Activated CD8-positive, alpha-beta memory T cell treated with anti-CD3 and anti-CD28 coated beads for 48 hours (primary cell): Measurements from ENCODE around the gene NBDY.
A peak's percentile ranks its signal among the peaks of the same experiment; 100 is the strongest.
"Not testable (repeated sequence)": the region's sequence is repeated elsewhere in the genome, so short reads cannot be mapped to it uniquely, and the experiment has no call there.

Source experiments
- DNase-seq, 3 experiments: peaks; one replicate each; pipeline ENCODE4 v3.0.0-alpha.2; 2020; ENCODE audit warnings: low read depth in 2 of 3, low spot score in 2 of 3

Gene NBDY

DNA sequence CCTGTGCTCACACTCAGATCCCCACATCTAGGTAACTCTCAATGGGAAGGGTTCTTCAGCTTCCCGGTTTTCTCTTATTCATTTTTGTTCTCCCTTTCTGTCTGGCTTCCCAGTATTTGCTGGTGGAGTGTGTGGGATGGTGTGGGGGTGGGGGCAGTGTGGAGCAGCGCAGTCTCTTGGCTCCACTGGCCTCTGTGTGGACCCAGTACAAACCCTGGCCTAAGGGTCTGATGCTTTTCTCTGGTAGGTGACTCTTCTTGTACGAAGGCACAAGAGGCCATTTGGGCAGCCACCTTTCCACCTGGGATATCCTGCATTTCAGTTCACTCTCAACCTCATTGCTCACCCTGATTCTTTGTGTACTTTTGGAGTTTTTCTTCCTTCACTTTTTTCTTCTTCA is 71.3 kb downstream of the NBDY start:
- no peak for DNase-seq

DNA sequence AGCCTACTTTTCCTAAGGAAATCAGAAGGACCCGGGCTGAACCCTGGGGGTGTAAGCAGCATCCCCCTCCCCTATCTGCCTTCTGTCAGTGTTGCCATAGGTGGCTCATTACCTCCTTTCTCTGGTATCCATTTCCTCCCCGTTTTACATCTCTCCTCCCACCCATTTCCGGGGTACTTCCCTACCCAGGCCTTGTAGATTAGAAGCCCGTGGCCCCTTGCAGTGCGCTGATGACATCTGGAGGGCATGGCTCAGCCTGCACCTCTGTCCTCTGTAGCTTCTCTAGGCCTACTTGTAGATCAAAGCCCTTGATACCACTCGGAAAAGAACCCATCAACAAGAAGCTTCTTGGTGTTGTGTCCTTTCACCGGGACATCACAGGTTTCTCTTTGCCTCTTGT is 71.8 kb downstream of the NBDY start:
- DNase-seq: no peak

DNA sequence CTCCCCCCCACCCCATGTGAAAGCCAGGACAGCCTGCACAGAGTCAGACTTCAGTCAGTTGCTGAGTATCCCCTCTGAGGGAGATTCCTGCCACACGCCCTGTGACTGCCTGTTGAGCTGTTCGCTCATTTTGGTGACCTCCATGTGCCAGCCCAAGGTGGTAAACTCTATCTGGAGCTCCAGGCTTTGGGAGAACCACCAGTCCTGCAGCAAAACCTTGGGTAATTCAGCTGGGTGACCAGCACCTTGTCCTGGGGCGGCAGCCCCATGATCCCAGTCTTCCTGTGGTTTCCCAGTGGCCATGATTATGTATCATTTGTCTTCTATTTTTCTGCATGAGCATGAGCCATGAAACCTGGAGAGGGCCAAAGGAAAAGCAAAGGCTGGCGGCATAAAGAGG is 73.4 kb downstream of the NBDY start:
- DNase-seq: no peak

DNA sequence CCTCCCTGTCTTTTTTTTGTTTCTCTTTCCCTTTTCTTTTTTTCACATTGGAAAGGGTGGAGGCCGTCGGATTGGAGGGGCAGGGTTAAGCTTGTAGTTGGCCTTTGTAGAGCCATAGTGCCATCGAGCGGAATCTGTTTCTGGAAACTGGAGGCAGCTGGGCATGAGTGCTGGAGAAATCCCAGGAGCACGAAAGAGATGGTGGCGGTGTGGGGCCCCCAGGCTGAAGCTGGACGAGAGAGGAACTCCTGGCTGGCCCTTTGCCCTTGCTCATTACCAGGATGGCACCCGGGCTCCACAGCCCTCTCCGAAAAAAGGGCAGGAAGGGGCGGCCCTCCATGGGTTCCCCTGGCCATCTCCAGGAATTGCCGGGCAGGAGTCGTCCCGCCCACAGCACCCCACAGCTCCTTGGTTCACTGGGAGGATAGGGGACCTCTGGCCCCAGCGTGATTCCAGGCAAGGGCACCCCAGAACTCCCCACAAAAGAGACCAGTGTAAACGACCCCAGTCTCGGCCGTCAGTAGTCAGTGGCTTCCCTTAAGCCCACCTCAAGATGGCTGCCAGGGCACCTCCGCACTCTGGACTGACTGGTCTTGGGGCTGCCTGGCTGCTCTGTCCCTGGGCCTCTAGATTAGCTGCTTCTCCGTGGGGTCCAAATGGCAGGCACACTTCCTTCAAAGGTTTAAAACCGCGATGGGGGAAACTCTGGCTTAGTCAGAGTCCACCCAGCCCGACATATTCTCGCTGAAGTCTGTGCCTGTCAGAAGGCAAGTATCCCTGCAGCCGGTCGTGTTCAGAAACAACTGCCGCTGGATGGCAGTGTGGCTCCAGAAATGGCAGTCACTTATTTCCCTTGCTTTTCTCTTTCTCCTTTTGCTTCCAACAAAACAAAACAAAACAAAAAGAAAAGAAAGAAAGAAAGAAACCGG is 74.1 kb downstream of the NBDY start:
- DNase-seq: peak in 1 of 3 experiments; percentile 58

DNA sequence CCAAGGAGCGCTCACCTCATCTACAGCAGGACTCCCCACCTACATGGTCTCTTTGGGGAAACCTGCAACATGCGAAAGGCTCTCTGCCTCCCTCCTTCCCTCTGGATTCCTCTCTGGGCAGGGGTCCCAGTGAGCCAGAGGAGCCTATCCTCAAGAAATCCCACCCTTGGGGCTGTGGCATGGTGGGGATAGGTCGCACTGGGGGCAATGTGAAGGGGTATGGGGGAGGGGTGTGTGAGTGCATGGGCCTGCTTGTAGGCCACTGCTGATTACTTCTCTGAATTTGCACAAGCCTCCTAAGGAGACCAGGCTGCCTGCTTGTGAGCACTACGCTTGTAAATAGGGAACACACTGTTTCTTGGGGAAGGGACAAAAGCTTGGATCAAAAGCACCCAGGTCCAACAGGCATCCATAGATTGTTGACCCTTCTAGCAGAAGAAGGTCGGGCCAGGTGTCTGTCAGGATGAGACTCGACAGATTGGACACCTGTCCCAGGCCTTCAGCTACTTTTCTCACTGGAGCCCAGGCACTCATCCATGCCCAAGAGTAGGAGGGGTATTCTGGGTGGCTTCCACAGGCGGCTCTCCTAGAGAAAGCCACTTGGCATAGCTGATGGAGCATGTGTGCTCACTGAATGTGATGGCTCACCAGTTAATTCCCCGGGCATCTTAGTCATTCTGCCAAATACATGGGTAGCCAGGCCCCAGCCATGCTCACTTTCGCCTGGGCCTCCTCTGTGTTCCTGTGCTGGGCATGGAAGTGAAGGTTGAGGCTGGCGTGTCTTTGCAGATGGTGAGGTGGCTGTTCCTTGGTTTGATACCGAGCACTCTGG is 75.0 kb downstream of the NBDY start:
- no peak for DNase-seq

DNA sequence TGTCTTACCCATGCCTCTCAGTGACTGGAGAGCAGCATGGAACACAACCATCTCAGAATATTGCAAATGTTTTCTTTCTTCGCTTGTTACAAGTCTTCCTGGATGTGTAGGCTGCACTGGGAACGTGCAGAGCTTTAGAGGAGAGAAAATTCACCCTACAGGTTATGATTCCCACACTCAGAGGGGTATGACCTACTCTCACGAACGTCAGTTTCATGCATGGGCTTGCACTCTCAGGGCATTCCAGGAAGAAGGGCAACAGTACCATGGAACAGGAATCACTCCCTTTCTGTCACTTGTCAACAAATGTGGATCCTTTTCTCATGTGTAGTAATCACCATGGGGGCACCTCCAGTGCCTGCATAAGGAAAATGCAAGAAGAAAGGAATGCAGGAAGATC is 75.8 kb downstream of the NBDY start:
- DNase-seq: no peak

DNA sequence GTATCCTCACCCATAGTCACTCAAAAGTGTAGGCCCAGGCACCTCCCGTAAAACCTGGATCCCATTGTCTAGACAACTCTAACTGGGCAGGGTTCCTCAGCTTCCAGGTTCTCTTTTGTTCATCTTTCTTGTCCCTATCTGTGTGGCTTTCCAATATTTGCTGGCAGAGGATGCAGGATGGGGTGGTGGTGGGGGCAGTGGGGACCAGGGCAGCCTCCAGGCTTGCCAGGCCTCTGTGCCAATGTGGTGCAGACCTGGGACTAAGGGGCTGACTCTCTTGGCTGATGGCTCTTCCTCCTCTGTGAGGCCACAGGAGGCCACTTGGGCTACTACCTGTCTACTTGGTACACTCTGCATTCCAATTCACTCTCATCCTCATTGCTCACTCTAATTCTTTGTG is 76.4 kb downstream of the NBDY start:
- DNase-seq: no peak

DNA sequence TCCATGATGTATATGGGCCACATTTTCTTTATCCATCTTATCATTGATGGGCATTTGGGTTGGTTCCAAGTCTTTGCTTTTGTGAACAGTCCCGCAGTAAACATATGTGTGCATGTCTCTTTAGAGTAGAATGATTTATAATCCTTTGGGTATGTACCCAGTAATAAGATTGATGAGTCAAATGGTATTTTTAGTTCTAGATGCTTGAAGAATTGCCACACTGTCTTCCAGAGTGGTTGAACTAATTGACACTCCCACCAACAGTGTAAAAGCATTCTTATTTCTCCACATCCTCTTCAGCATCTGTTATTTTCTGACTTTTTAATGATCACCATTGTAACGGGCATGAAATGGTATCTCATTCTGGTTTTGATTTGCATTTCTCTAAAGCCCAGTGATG is 77.1 kb downstream of the NBDY start:
- DNase-seq: not testable (repeated sequence)

DNA sequence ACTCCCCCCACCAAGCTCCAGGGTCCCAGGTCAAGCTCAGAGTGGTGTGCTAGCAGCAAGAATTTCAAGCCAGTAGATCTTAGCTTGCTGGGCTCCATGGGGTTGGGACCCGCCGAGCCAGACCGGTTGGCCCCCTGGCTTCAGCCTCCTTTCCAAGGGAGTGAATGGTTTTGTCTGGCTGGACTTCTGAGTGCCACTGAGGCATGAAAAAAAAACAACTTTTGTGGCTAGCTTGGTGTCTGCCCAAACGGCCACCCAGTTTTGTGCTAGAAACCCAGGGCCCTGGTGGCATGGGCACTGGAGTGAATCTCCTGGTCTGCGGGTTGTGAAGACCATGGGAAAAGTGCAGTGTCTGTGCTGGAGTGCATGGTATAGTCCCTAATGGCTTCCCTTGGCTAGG is 82.6 kb downstream of the NBDY start:
- no peak for DNase-seq

DNA sequence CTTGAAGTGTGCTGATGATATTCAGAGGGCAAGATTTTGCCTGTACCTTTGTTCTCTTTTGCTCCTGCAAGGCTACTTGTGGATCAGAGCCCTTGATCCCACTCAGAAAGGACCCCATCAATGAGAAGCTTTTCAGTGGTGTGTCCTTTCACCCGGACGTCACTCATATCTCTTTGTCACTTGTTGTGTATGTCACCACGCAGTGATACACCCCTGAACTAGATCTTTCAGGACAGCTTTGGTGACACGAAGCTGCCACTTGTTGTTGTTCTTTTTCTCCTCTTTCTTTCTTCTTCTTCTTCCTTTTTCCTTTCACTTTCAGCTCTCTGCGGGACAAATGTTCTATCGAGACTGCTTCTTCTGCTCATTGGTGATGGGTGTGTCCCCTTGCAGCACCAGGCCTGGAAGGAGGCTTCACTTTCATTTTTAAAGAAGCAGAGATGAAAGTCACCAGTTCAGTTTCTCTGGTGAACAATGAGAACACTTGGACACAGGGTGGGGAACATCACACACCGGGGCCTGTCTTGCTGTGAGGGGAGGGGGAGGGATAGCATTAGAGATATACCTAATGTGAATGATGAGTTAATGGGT is 83.6 kb downstream of the NBDY start:
- no peak for DNase-seq

DNA sequence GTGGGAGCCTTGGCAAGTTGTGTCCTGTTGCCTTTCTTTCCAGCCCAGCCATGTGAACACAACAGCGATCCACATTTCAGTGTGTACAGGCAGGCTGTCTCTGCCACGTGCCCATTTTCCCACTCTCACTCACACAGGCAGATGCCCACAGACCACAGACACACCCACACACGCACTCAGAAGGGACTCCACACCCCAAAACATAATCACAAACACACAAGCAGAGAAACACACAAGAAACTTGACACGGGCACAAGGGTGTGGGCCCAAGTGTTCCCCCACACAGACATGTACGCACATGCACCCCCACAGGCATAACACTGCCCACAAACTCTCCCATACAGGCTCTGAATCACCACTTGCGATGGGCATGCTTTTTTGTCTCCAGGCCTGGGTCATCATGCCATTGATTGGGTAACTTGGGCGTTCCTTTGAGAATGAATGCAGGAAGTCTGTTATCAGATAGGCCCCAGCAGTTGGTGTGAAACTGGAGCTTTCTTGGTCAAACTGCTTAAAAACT is 84.3 kb downstream of the NBDY start:
- no peak for DNase-seq

DNA sequence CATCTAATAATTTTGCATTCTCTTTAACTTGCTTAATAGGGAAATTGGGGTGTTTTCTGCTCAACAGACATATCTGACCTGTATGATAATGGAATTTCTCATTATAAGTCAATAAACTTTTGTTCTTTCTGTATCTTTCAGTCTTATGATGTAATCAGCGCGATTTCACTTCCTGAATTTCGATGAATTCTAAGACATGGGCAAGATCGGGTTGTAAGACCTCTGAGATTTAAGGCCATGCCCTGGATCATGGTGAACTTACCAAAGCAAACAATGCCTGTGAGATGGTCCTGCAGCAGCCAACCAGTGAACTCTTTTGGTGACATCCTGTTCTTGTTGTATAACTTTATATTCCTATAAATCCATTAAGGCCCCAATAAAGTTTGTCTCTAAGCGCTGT is 88.1 kb downstream of the NBDY start:
- DNase-seq: no peak

DNA sequence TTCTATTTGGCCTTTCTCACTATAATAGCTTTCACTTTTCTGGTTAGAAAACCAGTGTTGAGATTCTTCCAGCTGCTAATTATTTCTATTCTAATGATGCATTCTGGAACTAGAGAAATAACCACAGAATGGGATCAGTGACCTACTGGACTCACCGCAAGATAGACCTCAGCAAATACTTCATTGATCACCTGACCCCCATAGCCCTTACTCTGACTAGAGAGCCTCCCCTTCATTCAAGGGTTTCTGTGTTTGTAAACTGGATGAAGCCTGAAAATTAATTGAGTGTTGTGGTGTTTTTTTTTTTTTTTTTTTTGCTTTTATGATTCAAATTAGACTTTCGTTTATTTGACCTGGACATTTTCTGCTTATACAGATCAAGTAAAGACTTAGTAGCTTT is 97.0 kb downstream of the NBDY start:
- DNase-seq: no peak

DNA sequence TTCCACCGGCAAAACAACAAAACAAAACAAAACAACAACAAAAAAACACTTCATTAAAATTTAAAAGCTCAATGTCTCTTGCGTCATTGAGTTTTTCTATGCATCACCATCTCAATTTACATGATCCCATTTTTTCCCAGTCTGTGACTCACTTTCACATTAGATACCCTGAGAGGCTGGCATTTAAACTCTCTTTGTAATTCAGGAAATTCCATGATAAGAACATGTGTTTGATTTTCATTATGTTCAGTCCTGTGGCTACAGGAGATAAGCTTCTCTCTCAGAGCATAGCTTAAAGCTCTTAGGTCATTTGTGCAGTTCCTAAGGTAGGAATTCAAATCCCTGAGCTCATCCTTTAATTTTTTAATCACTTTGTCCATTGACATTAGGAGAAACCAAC is 104.6 kb downstream of the NBDY start:
- DNase-seq: no peak

DNA sequence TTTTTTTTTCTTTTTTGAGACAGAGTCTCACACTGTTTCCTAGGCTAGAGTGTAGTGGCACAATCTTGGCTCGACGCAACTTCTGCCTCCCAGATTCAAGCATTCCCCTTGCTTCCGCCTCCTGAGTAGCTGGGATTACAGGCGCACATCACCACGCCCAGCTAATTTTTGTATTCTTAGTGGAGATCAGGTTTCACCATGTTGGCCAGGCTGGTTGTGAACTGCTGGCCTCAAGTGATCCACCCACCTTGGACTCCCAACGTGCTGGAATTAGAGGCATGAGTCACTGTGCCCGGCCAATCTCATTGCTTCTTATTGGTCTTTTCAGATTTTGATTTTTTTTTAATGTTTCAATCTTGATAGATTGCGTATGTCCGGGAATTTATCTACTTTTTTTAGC is 124.4 kb downstream of the NBDY start:
- DNase-seq: no peak

DNA sequence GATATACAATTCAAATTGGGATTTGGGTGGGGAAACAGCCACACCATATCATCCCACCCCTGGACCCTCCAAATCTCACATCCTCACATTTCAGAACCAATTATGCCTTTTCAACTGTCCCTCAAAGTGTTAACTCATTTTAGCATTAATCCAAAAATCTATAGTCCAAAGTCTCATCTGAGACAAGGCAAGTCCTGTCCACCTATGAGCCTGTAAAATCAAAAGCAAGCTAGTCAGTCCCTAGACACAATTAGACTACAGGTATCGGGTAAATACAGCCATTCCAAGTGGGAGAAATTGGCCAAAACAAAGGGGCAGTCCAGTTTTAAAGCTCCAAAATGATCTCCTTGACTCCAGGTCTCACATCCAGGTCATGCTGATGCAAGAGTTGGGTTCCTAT is 128.0 kb downstream of the NBDY start:
- no peak for DNase-seq

DNA sequence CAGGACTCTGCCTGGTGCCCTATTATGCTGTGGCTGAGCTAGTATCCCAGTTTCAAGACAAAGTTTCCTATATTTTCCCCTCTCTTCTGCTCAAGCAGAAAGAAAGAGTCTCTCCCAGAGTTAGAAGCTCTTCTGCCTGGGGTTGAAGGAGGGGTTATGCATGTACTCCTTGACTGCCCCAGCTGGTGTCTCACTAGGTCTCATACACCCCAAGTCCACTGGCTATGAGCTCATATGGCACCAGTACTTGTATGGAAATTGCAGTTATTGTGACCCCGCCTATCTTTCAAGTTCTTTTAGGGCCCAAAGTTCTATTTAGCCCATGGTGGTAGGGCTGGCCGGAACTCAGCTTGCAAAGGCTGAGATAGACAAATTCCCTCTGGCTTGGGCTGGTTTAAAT is 131.8 kb downstream of the NBDY start:
- DNase-seq: no peak
